ENCODE measurements around the gene MROH7.

Gene MROH7

GRCh38 chr1:54705153-54705552, 63.6 kb downstream of the MROH7 start:
- H3K27me3 ChIP-seq (ENCODE audit: control insufficient read depth, insufficient read depth, low read length), result peaks cover 28% of the 10 kb centered on the region
- H3K9ac ChIP-seq (ENCODE audit: low read depth, low read length), result no peak overlapping the region
- no peak overlapping the region for H3K4me2 ChIP-seq (ENCODE audit: low read length)
- no peaks in the 10 kb centered on the region for H3K4me1 ChIP-seq (ENCODE audit: control insufficient read depth, insufficient read depth, low read length)
- no peak overlapping the region for H3K4me3 ChIP-seq (ENCODE audit: low read length)
- H3K9me3 ChIP-seq (replicated peaks; ENCODE audit: low read length), result no peaks in the 10 kb centered on the region
- no peaks in the 10 kb centered on the region for H3K36me3 ChIP-seq (ENCODE audit: insufficient read depth, low read length)

- no peaks in the 10 kb centered on the region for H3K36me3 ChIP-seq (ENCODE audit: insufficient read depth, low read length)
- no peak overlapping the region for H3K4me3 ChIP-seq (ENCODE audit: low read length)
- no peaks in the 10 kb centered on the region for H3K9me3 ChIP-seq (replicated peaks; ENCODE audit: low read length)
- H3K4me1 ChIP-seq (ENCODE audit: control insufficient read depth, insufficient read depth, low read length), result no peaks in the 10 kb centered on the region
- no peak overlapping the region for H3K4me2 ChIP-seq (ENCODE audit: low read length)
- H3K27me3 ChIP-seq (ENCODE audit: control insufficient read depth, insufficient read depth, low read length), result peaks cover 25% of the 10 kb centered on the region
- H3K9ac ChIP-seq (ENCODE audit: low read depth, low read length), result no peak overlapping the region
These were observed 64.8 kb downstream of the MROH7 start for GRCh38 chr1:54706419-54706818.

GRCh38 chr1:54708385-54708784, 66.8 kb downstream of the MROH7 start:
- Histone ChIP-seq H3K9me3 (replicated peaks; ENCODE audit: low read length) (no peaks in the 10 kb centered on the region), H3K4me3 (ENCODE audit: low read length) (no peak overlapping the region), H3K4me1 (ENCODE audit: control insufficient read depth, insufficient read depth, low read length) (no peaks in the 10 kb centered on the region), H3K36me3 (ENCODE audit: insufficient read depth, low read length) (no peaks in the 10 kb centered on the region), H3K9ac (ENCODE audit: low read depth, low read length) (no peak overlapping the region), H3K4me2 (ENCODE audit: low read length) (no peak overlapping the region), H3K27me3 (ENCODE audit: control insufficient read depth, insufficient read depth, low read length) (peaks cover 16% of the 10 kb centered on the region)

GRCh38 chr1:54709547-54710292, 68.1 kb downstream of the MROH7 start:
- H3K27me3 ChIP-seq (ENCODE audit: control insufficient read depth, insufficient read depth, low read length), result peaks cover 16% of the 10 kb centered on the region
- H3K4me1 ChIP-seq (ENCODE audit: control insufficient read depth, insufficient read depth, low read length), result no peaks in the 10 kb centered on the region
- no peak overlapping the region for H3K4me2 ChIP-seq (ENCODE audit: low read length)
- H3K9ac ChIP-seq (ENCODE audit: low read depth, low read length), result no peak overlapping the region
- no peaks in the 10 kb centered on the region for H3K36me3 ChIP-seq (ENCODE audit: insufficient read depth, low read length)
- H3K9me3 ChIP-seq (replicated peaks; ENCODE audit: low read length), result no peaks in the 10 kb centered on the region
- H3K4me3 ChIP-seq (ENCODE audit: low read length), result no peak overlapping the region

GRCh38 chr1:54710434-54710833, 68.8 kb downstream of the MROH7 start:
- Histone ChIP-seq H3K4me3 (ENCODE audit: low read length) (no peak overlapping the region), H3K36me3 (ENCODE audit: insufficient read depth, low read length) (no peaks in the 10 kb centered on the region), H3K4me1 (ENCODE audit: control insufficient read depth, insufficient read depth, low read length) (peaks cover 3% of the 10 kb centered on the region), H3K9ac (ENCODE audit: low read depth, low read length) (no peak overlapping the region), H3K4me2 (ENCODE audit: low read length) (no peak overlapping the region), H3K27me3 (ENCODE audit: control insufficient read depth, insufficient read depth, low read length) (peaks cover 16% of the 10 kb centered on the region), H3K9me3 (replicated peaks; ENCODE audit: low read length) (no peaks in the 10 kb centered on the region)

GRCh38 chr1:54710841-54711240, 69.3 kb downstream of the MROH7 start:
- no peak overlapping the region for H3K9ac ChIP-seq (ENCODE audit: low read depth, low read length)
- H3K36me3 ChIP-seq (ENCODE audit: insufficient read depth, low read length), result no peaks in the 10 kb centered on the region
- peaks cover 4% of the 10 kb centered on the region for H3K4me1 ChIP-seq (ENCODE audit: control insufficient read depth, insufficient read depth, low read length)
- no peaks in the 10 kb centered on the region for H3K9me3 ChIP-seq (replicated peaks; ENCODE audit: low read length)
- H3K4me2 ChIP-seq (ENCODE audit: low read length), result no peak overlapping the region
- peaks cover 16% of the 10 kb centered on the region for H3K27me3 ChIP-seq (ENCODE audit: control insufficient read depth, insufficient read depth, low read length)
- H3K4me3 ChIP-seq (ENCODE audit: low read length), result no peak overlapping the region

GRCh38 chr1:54711536-54711935, 70.0 kb downstream of the MROH7 start:
- peaks cover 16% of the 10 kb centered on the region for H3K27me3 ChIP-seq (ENCODE audit: control insufficient read depth, insufficient read depth, low read length)
- no peak overlapping the region for H3K9ac ChIP-seq (ENCODE audit: low read depth, low read length)
- H3K4me2 ChIP-seq (ENCODE audit: low read length), result no peak overlapping the region
- peaks cover 5% of the 10 kb centered on the region for H3K4me1 ChIP-seq (ENCODE audit: control insufficient read depth, insufficient read depth, low read length)
- no peak overlapping the region for H3K4me3 ChIP-seq (ENCODE audit: low read length)
- H3K36me3 ChIP-seq (ENCODE audit: insufficient read depth, low read length), result no peaks in the 10 kb centered on the region
- no peaks in the 10 kb centered on the region for H3K9me3 ChIP-seq (replicated peaks; ENCODE audit: low read length)

GRCh38 chr1:54714881-54715492, 73.4 kb downstream of the MROH7 start:
- peak overlapping the region; percentile 84 for H3K4me2 ChIP-seq (ENCODE audit: low read length)
- peaks cover 6% of the 10 kb centered on the region for H3K27me3 ChIP-seq (ENCODE audit: control insufficient read depth, insufficient read depth, low read length)
- H3K9ac ChIP-seq (ENCODE audit: low read depth, low read length), result peak overlapping the region; percentile 94
- H3K9me3 ChIP-seq (replicated peaks; ENCODE audit: low read length), result no peaks in the 10 kb centered on the region
- peak overlapping the region; percentile 94 for H3K4me3 ChIP-seq (ENCODE audit: low read length)
- H3K4me1 ChIP-seq (ENCODE audit: control insufficient read depth, insufficient read depth, low read length), result peaks cover 10% of the 10 kb centered on the region
- H3K36me3 ChIP-seq (ENCODE audit: insufficient read depth, low read length), result peaks cover 14% of the 10 kb centered on the region

- H3K27me3 ChIP-seq (ENCODE audit: control insufficient read depth, insufficient read depth, low read length), result no peaks in the 10 kb centered on the region
- H3K9ac ChIP-seq (ENCODE audit: low read depth, low read length), result peak within 1 kb of the TSS; percentile 94
- H3K9me3 ChIP-seq (replicated peaks; ENCODE audit: low read length), result no peaks in the 10 kb centered on the region
- H3K36me3 ChIP-seq (ENCODE audit: insufficient read depth, low read length), result peaks cover 16% of the 10 kb centered on the region
- peak within 1 kb of the TSS; percentile 84 for H3K4me2 ChIP-seq (ENCODE audit: low read length)
- peak within 1 kb of the TSS; percentile 94 for H3K4me3 ChIP-seq (ENCODE audit: low read length)
- peaks cover 10% of the 10 kb centered on the region for H3K4me1 ChIP-seq (ENCODE audit: control insufficient read depth, insufficient read depth, low read length)
These were observed 74.1 kb downstream of the MROH7 start, which contains the start of gene TTC4 for GRCh38 chr1:54715493-54716298. TSS of gene TTC4 (plus strand) at chr1:54715861. CDS start at chr1:54715909, 48 bp downstream.

GRCh38 chr1:54716299-54717047, 74.9 kb downstream of the MROH7 start:
- Histone ChIP-seq H3K4me2 (ENCODE audit: low read length) (peak overlapping the region; percentile 84), H3K4me3 (ENCODE audit: low read length) (peak overlapping the region; percentile 94), H3K9ac (ENCODE audit: low read depth, low read length) (peak overlapping the region; percentile 94), H3K9me3 (replicated peaks; ENCODE audit: low read length) (no peaks in the 10 kb centered on the region), H3K27me3 (ENCODE audit: control insufficient read depth, insufficient read depth, low read length) (no peaks in the 10 kb centered on the region), H3K36me3 (ENCODE audit: insufficient read depth, low read length) (peaks cover 18% of the 10 kb centered on the region), H3K4me1 (ENCODE audit: control insufficient read depth, insufficient read depth, low read length) (peaks cover 10% of the 10 kb centered on the region)

GRCh38 chr1:54721719-54722118, 80.1 kb downstream of the MROH7 start:
- H3K9ac ChIP-seq (ENCODE audit: low read depth, low read length), result no peak overlapping the region
- peaks cover 2% of the 10 kb centered on the region for H3K4me1 ChIP-seq (ENCODE audit: control insufficient read depth, insufficient read depth, low read length)
- H3K27me3 ChIP-seq (ENCODE audit: control insufficient read depth, insufficient read depth, low read length), result no peaks in the 10 kb centered on the region
- no peak overlapping the region for H3K4me3 ChIP-seq (ENCODE audit: low read length)
- H3K9me3 ChIP-seq (replicated peaks; ENCODE audit: low read length), result no peaks in the 10 kb centered on the region
- H3K36me3 ChIP-seq (ENCODE audit: insufficient read depth, low read length), result peaks cover 69% of the 10 kb centered on the region
- H3K4me2 ChIP-seq (ENCODE audit: low read length), result no peak overlapping the region

Measured in skeletal muscle satellite cell (primary cell).